NCI-H1694 (cell line): ENCODE measurements around the gene FOXD1.
"Not testable (repeated sequence)": the region's sequence is repeated elsewhere in the genome, so short reads cannot be mapped to it uniquely, and the experiment has no call there.

Experiments used
- DNase-seq: peaks from one replicate; lab custom pipeline; 2025; lab: John Stamatoyannopoulos, UW

Gene FOXD1

DNA sequence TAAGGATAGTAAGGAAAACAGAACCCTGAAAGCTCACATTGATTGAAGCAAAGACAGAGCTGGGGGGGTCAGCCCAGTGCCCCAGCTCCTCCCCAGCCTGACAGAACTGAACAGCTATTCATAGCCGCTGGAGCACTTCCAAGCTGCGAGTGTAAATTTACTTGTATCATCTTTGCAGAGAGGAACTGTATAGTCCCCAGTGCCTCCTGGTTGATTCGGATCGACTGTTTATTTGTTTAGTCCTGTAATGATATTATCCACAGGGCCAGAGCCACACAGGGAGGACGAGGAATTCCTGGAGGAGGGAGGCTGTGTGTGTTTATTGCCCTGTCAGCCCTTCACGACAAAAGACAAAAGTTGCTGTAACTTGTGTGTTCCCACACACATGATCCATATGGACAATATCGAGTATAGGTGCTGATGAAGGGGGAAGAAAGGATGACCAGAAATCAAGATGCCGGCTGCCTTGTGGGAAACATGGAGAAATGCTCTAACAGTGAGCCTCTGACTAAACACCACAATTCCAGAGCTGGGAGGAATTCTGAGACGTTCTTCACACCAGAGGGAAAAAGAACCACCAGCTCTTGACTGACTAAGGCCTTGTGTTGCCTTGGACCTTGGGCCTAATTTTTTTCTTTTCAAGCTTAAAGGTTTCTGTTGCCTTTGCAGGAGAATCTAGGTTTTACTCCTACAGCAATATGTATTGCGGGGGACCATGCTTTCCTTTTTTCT is 31.1 kb downstream of the FOXD1 start:
- DNase-seq = no peak

DNA sequence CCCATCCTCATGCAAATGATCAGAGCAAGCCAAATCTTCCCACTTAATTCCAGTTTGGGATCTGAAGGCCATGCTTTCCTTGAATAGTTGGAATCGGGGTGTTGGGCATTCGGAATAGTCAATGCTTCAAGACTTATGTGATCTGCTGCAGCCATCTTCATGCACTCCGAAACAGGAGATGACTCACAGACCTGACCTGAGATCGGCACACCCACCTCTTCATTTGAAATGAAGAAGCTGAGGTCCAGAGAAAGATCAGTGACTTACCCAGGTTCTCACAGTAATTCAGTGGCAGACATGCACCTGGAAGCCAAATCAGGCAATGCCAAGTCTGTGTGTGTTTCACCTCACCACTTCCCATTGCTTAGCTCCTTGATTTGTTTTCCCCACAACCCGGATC is 33.0 kb downstream of the FOXD1 start:
- DNase-seq = no peak

DNA sequence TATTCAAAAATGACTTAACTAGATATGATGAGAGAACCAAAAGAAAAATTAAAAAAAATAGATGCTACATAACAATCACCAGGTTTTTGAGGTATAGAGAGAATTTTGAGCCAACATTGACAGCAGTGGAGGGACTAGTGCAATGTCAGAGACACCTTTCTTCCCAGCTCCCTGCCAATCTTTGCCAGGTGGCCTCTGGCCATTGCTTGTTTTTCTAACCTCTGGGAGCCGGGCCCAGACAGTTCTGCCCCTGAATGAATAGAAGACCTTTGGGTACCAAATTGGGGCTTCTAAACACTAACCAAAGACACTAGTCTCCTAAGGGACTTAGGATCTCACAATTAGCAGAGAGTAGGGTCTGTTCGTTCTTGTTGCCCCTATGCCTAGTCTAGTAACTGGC is 33.4 kb downstream of the FOXD1 start:
- no peak for DNase-seq

DNA sequence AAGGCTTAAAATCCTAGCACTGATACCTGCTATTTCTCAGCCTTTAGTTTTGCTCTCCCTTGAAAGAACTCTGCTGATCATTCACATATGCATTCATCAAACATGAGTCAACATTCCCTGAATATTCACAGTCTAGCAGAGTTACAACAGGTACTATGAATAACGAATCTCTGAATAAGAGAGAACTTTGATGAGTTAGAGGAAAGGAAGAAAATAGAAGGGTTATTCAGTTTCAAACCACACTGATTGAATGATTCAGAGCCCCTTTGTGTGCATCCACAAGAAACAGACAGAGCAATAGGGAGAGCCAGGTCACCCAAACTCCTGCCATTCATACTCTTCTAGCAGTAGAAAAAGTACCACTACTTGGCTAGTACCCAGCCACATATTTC is 36.0 kb downstream of the FOXD1 start:
- DNase-seq = no peak

DNA sequence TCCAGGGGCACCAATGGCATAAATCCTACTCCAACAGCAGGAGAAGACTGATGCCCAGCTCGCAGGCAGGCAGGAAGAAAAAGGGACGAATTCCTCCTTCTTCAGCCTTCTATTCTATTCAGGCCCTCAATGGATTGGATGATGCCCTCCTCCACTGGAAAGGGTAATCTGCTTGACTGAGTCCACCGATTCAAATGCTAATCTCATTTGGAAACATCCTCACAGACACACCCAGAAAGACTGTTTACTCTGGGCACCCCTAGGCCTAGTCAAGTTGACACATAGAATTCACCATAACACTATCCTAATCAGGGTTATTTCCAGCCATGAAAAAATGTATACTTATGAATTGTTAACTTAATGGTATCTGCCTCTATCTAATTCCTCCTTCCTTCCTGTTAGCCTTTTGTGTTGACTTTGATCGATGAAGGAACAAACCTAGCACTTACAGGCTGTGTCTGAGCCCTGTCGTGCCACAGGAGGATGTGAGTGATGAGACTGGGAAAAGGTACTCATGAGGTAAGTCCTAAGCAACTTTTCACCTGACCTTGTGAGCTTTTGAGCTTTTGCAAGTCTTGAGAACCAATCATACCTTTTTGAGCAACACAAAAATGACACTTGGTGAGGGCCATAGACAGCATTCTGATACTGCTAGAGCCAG is 36.5 kb downstream of the FOXD1 start:
- DNase-seq = no peak

DNA sequence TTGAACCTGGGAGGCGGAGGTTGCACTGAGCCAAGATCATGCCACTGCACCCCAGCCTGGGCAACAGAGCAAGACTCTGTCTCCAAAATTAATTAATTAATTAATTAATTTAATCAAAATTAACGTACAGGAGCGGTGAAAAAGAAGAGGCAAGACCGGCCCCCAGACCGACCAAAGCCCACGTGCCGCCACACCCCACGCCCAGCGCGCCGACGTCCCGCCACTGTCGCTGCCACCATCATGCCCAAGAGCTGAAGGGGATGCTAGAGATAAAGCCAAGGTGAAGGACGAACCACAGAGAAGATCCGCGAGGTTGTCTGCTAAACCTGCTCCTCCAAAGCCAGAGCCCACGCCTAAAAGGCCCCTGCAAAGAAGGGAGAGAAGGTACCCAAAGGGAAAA is 38.6 kb downstream of the FOXD1 start:
- not testable (repeated sequence) for DNase-seq

DNA sequence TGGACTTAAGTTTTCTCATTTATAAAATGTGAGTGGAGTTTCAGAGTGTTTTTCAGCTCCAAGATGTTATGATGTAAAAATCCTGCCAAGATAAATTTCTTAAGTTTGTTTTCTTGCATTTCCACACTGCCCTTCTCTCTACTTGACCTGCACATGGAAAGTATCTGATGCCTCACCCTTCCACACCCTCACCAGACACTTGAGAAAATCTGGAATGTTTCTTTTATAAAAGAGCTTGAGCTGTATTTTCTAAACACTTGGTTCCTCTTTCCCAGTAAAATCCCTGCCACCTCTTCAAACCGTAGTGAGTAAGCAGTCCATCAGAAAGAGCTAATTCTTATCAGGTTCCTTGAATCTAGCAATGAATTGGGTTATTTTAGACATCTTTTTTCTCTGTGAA is 42.9 kb downstream of the FOXD1 start:
- DNase-seq = no peak

DNA sequence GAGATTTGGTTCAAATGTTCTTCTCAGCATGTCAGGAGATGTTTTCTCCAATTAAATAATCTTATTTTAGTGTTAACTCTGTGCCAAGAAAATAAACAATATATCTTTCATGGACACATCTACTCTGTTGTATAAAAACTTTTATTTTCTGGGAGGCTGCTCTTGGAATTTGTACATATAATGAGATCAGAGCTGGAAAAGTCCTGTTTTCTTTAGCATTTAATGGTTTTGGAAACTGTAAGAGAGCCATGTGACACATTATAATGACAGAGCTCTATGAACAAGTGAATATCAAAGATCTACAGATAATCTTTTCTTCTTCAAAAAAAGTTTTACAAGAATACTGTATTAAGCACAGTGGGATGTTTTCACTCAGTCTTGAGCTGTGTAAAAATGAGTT is 48.8 kb downstream of the FOXD1 start:
- DNase-seq = no peak
